Left ventricle myocardium superior (tissue), 1 donor: ENCODE measurements around the gene SUSD2. TPM values are rescaled to one million over a fixed set of nuclear protein-coding genes. Genes with fewer than 3 reads are reported as not detected.
"Not testable (repeated sequence)": the region's sequence is repeated elsewhere in the genome, so short reads cannot be mapped to it uniquely, and the experiment has no call there.

Experiments
- ATAC-seq: fragments of 200-7000 bp; cut with Tn5 transposase; one replicate; pipeline ENCODE4 v1.9.1; 2020; ENCODE audit warnings: mild to moderate bottlenecking, moderate library complexity
- DNase-seq: peaks from one replicate; pipeline ENCODE4 v3.0.0-alpha.2; 2020
- intact Hi-C: fragments of 100-400 bp; cut with micrococcal nuclease; formaldehyde crosslinking; loops from one replicate; pipeline ENCODE4 v1.11.0; 2022
- total RNA-seq: library from RNA; stranded (reverse); fragmentation: NEBNext Ultra II Directional; extraction: Animal tissue kit (Norgen Biotek cat#: 25700); gene quantifications from one replicate; pipeline ENCODE4 v1.2.1, GENCODE V29; 2021
- donor health status: DM: no; HTN: yes; CAD: no; lungs with severe emphysema.

SUSD2 gene
- total RNA-seq, 1 donor from 2014 or later = 3.3 TPM

- intact Hi-C loops = no loop called here
- ATAC-seq (no peak), DNase-seq (peak; percentile 28)
Measured at GRCh38 chr22:24185501-24186351, 4.4 kb downstream of the SUSD2 start.

DNA sequence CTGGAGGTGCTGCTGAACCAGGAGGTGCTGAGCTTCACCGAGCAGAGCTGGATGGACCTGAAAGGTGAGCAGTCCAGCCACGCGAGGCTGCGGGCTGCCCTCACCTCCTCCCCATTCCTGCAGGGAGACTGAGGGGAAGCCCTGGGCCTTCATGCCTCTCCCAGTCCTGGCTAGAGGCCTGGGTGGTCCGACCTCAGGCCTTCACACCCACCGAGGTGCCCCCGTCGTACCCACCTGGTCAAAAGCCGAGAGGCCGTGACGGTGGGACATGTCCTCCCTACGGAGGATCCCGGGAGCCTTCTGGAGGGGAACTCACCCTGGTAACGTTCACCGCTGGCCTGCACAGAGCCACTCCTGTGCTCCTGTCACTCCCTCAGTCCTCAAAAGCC lies 5.1 kb downstream of the SUSD2 start:
- DNase-seq (no peak), ATAC-seq (no peak)
- intact Hi-C loops = no loop called here

- DNase-seq (no peak), ATAC-seq (no peak)
- intact Hi-C loops = no loop called here
Measured at GRCh38 chr22:24186892-24187670, 5.8 kb downstream of the SUSD2 start.

DNA sequence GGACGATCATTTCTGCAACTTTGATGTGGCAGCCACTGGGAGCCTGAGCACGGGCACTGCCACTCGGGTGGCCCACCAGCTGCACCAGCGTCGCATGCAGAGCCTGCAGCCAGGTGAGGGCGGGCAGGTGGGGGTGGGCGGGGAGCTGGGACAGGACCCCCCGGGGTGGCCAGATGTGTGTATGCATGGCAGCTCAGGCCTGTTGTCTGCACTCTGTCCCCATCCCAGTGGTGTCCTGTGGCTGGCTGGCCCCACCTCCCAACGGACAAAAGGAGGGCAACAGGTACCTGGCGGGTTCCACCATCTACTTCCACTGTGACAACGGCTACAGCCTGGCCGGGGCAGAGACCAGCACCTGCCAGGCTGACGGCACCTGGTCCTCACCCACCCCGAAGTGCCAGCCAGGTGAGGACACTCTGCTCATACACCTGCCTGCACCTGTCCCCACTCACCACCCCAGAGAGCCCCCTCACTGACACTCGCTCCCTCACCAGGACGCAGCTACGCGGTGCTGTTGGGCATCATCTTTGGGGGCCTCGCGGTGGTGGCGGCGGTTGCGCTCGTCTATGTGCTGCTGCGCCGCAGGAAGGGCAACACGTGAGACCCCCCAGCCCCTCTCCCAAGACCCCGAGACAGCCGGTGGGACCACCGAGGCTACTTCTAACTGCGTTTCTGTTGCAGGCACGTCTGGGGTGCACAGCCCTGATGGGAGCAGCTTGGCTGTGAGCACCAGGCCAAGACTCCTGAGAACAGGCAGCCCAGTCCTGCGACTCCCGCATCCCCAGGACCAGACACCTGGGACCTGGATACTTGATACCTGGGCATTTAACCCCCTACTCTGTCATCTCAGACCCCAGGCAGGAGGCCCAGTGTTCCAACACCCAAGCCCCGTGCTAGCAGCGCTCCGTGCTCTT lies 6.7 kb downstream of the SUSD2 start:
- intact Hi-C loops = no loop called here
- ATAC-seq = no peak
- DNase-seq = no peak

DNA sequence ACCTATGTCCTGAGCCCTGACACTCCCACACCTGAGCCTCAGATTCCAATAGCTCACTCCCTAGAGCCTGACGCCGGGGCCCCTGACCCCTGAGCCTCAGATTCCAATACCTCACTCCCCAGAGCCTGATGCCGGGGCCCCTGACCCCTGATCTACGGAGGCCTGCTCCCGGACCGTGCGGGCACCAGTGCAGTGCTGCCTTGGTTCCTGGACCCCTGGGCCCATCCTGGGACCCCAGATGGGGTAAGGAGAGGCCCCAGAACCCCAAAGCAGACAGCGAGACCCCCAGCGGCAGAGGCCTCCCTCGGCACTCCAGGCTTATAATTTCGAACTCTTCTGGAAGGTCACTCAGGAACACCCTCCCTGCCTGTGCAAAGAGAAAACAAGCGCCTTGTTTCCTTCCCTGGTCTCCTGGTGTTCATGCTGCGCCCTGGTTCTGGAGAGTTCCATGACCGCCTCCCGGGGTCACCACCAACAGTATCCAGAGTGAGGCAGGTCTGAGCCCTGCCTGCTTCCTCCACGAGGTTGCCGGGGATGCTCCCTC lies 7.5 kb downstream of the SUSD2 start:
- DNase-seq (no peak), ATAC-seq (no peak)
- intact Hi-C loops = no loop called here

DNA sequence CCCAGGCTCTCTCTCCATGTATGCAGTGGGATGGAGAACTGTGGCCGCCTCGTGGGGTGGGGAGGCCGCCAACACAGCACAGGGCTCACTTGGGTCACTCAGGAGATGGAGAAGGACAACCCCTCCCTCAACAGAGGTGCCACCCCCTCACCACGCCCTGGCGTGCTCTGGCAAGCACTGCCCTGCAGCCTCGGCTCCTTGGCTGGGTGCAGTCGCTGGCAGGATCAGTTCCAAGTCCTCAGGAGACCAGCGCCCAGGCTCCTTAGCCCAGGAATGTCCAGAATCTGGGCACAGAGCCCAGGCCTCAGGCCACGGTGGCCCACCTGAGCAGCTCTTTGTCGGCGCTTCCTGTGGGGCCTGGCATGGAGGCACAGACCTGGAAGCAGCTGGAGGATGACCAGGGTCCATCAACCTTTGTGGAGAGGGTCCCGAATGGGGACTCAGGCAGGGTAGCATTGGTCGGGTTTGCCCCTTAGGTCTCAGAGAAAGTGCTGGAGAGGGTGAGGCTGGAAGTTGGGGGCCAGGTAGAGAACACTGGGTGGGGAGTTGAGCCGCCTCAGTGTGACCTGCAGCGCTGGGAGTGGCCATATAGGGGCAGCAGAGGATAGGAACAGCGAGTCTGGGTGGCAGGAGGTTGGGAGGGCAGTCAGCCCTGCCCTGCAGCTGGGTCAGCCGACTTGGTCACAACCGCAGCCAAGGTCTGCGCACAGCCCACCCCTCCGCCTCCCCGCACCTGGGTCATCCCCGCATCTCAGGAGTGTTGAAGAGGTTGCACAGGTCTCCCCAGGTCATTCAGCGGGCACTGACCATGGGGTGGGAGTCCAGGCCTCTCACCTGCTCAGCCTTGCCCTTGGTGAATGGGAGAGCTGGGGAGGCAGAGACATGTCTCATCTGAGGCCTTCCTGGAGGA lies 8.2 kb downstream of the SUSD2 start:
- DNase-seq (peak; percentile 86), ATAC-seq (peak; percentile 93)
- intact Hi-C loops = no loop called here

DNA sequence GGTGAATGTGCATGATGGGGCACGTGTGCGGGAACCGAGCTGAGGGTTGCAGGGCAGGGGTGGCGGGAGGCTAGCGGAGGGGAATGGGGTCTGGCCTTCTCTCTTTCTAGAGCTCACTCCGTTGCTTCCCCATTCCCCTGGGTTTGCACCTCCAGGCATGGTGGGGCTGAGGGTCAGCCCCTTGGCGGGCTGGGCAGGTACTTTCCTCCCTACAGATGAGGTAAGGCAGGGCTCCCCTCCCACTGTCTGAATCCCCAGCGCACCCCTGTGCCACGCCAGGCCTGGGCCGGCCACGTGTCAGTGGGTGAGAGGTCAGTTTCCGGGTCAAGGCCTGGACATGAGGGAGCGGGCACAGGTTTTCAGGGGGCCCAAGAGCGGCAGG lies 8.9 kb downstream of the SUSD2 start:
- intact Hi-C loops = no loop called here
- peak; percentile 28 for DNase-seq
- peak; percentile 9 for ATAC-seq

DNA sequence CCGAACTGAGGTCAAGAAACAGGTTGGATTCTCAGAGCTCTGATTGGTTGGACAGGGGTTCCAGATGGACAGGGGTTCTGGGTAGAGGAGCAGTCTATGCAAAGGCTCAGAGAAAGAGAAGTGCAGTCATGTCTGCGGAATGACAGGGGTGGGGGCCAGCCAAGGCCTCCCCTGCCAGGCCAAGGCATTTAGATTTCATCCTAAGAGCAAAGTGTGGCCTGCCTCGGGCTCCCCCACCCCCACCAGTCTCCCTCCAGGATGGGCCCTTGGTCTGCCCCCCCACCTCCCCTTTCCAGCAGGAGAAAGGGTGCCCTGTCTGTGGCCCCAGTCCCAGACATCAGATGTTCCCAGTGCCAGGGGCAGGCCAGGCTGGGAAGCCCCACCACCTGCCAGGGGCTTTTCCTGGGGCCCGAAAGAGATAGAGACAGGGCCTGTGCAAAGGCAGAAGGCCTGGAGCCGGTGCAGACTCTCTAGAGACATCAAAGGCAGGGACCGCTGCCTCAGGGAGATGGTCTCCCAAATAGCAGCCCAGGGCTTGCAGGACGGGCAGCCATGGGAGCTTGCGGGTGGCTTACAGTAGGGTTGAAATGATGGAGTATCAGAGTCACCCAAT lies 9.4 kb downstream of the SUSD2 start:
- intact Hi-C loops = no loop called here
- no peak for ATAC-seq
- DNase-seq = peak; percentile 21

GRCh38 chr22:24191381-24191841 lies 10.1 kb downstream of the SUSD2 start:
- intact Hi-C loops = no loop called here
- ATAC-seq (no peak), DNase-seq (peak; percentile 34)

DNA sequence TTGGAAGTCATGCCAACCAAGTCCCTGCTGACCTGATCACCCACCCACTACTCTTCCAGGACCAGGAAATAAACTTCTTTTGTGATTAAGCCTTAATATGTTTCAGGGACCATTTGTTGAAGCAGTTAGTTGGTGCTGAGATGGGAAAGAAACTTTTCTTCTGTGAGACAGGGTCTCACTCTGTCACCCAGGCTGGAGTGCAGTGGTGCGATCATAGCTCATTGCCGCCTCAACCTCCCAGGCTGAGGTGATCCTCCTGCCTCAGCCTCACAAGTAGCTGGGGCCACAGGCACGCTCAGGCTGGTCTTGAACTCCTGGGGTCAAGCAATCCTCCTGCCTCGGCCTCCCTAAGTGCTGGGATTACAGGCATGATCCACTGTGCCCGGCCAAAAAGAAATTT lies 10.6 kb downstream of the SUSD2 start:
- ATAC-seq (no peak), DNase-seq (no peak)
- intact Hi-C loops = no loop called here

- intact Hi-C loops = no loop called here
- ATAC-seq = peak; percentile 14
Measured at GRCh38 chr22:24198682-24199052, 17.4 kb downstream of the SUSD2 start.

GRCh38 chr22:24200619-24201212 lies 19.4 kb downstream of the SUSD2 start:
- intact Hi-C loops = no loop called here
- ATAC-seq = no peak
- DNase-seq = no peak

More at GRCh38 chr22:24198682-24199052, 17.4 kb downstream of the SUSD2 start:
- no peak for DNase-seq

GRCh38 chr22:24201681-24202614 lies 20.7 kb downstream of the SUSD2 start:
- intact Hi-C loops = no loop called here
- ATAC-seq (no peak), DNase-seq (no peak)

DNA sequence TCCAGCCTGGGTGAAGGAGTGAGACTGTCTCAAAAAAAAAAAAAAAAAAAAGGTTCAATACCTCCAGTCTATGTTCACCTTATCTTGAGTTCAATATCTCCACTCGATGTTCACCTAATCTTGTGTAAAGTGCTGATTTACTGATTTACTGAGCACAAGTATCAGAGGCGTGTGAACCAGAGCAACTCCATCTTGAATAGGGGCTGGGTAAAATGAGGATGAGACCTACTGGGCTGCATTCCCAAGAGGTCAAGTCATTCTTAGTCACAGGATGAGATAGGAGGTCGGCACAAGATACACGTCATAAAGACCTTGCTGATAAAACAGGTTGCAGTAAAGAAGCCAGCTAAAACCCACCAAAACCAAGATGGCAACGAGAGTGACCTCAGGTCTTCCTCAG lies 22.6 kb downstream of the SUSD2 start:
- ATAC-seq, DNase-seq, intact Hi-C loops: not testable (repeated sequence)

- ATAC-seq (no peak), DNase-seq (no peak)
- intact Hi-C loops = no loop called here
Measured at GRCh38 chr22:24205438-24206195, 24.3 kb downstream of the SUSD2 start.
